T47D (cell line): ENCODE results near the gene MARK3.

Experiments used
- DNase-seq, 2 experiments: peaks; one replicate each; pipeline versions ENCODE4 v3.0.0 to v3.0.0-alpha.2; 2011 to 2012; ENCODE audit warnings: low read depth in 1 of 2, low spot score in 1 of 2
- JUND ChIP-seq: IDR thresholded peaks from 2 replicates; pipeline ENCODE4 v1.6.1; 2012; ENCODE audit warnings: low read depth
- in situ Hi-C: cut with HindIII; loops from 2 replicates; pipeline ENCODE4 v1.10.0; 2016; ENCODE audit warnings: low sequenced_read_pairs, low pct_unique_long_range_greater_than_20kb

Gene MARK3

DNA sequence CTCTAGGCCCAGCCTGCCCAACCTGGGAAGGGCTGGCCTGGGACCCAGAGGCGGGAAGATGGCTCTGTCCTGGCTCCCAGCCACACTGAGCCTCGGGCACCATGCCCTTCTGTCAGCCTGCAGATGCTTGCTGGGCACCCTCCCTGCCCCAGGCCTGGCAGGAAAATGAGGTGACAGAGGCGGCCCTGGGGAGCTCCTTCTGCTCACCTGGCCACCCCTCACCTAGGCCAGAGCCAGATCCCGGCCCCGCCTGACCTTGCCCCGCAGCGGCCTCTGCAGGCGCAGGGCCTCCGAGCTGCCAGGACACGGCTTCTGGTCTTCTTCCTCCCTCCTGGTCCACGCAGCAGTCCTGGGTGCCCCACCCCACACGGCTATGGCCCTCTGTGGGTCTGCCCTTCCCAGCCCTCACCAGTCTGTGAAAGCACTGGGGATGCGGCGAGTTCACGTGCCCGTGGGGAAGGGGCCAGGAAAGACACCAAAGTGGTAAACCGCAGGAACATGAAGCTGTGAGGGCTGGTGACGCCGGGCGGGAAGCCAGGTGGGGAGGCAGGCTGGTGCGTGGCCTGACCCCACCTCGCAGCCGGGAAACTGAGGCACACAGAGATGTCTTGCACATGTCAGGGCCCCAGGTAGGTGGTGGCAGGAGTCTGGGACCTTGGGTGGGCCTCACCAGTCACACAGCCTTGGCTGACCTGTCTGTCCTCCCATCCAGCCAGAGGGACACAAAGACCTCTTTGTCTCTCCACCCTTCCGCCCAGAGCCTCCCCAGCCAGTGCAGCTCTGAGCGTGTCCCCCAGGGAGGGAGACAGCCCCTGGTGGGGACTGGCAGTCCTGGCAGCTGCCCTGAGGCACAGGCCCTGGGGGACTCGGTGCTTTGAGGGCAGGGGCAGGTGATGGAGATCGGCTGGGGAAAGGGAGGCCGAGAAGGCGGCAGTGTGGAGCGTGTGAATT, 164.4 kb downstream of the MARK3 start:
- in situ Hi-C loops, result no loop called here
- no peak for TF ChIP-seq JUND
- DNase-seq, result no peak

DNA sequence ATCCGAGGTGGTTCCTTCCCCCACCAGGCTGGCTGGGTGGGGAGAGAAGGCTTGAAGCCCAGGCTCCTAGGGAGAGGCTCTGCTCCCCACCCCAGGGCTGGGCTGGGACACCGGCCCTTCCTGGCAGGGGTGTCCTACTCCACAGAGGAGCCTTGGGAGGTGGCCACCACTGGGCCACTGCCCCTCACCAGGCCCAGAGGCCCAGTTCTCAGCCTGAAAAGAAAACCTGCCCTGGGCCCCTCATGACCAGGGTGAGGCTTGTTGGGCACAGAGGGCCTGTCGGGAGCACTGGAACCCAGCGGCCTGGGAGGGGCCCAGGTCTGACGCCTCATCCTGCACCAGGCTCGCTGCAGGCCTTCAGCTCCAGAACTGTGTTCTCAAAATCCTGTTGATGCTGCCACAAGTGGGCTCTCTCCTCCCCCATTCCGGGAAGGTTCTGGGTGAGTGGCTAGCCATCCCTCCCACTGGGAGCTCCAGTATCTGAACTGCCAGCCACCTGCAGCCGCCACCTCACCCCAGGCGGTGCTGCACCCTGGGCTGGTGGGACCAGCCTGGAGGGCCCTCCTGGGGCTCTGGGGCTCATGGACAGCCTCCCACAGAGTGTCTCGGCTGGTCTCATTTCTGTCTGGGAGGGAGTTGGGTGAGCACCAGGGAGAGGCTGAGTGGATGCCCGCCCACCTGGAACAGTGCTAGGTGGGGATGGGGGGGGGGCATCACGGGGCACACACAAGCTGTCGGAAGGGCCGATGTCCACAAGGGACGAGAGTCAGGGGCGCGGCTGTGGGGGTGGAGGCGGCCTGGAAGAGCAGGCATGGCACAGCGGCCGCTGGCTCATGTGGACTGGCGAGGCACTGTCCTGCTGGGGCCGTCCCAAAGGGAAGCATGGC, 165.5 kb downstream of the MARK3 start:
- TF ChIP-seq JUND, result no peak
- DNase-seq, result no peak
- in situ Hi-C loops, result no loop called here

DNA sequence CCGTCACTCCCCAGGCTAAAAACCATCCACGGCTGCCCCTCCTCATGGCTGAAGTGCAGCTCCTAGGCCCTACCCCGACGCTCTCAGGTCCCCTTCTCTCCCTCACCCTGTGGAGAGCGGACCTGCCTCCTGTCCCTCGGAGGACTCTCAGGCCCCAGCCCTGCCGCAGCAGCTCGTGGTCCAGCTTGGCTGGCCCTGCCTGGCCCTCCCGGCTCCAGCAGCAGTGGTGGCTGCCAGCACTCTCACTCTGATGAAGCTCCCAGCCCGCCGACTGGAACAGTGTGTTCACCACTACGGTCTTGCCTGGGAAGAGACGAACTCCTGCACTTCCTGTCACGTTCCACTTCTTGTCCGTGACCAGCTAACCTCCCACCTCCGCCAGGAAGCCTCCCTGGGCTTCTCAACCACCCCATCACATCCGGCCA, 166.1 kb downstream of the MARK3 start:
- DNase-seq, result no peak
- in situ Hi-C loops, result no loop called here
- no peak for TF ChIP-seq JUND

GRCh38 chr14:103552011-103552845, 167.0 kb downstream of the MARK3 start:
- DNase-seq, result peak; percentile 58 to 78
- in situ Hi-C loops, result no loop called here

DNA sequence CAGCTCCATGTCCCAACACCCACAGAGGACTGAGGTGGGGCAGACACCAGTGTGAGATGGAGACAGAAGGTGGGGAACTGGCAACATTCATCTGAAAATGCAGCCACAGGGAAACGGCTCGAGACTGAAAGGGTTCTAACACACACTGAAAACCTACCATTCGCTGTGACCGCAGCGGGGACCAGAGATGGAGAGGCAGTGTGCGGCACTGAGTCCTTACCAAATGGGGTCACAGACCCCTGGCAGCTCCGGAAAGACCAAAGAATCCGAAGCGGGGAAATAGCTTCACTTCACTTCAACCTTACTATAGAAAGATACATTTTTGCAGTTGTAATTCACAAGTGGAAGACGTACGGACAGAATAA, 167.6 kb downstream of the MARK3 start:
- no peak for DNase-seq
- no peak for TF ChIP-seq JUND
- in situ Hi-C loops, result no loop called here

More at GRCh38 chr14:103552011-103552845, 167.0 kb downstream of the MARK3 start:
- TF ChIP-seq JUND, result no peak; the same call in 1 of the 2 replicates
